ENCODE measurements around the gene TMEM250.

- TF ChIP-seq CTCF (IDR thresholded peaks at IDR 0.05) (no peak), POLR2A (IDR thresholded peaks at IDR 0.05) (no peak)
Measured at GRCh38 chr9:136153381-136154065, 34.8 kb upstream of the TMEM250 start.

All from right lobe of liver (tissue), 4 donors.